GM19035 (cell line): ENCODE data around the gene DIPK1A.

ENCODE experiments used
- ATAC-seq: cut with Tn5 transposase; IDR thresholded peaks from one replicate; pipeline ENCODE4 v1.9.1; 2021; ENCODE audit not compliant: unreplicated experiment

The DIPK1A gene

DNA sequence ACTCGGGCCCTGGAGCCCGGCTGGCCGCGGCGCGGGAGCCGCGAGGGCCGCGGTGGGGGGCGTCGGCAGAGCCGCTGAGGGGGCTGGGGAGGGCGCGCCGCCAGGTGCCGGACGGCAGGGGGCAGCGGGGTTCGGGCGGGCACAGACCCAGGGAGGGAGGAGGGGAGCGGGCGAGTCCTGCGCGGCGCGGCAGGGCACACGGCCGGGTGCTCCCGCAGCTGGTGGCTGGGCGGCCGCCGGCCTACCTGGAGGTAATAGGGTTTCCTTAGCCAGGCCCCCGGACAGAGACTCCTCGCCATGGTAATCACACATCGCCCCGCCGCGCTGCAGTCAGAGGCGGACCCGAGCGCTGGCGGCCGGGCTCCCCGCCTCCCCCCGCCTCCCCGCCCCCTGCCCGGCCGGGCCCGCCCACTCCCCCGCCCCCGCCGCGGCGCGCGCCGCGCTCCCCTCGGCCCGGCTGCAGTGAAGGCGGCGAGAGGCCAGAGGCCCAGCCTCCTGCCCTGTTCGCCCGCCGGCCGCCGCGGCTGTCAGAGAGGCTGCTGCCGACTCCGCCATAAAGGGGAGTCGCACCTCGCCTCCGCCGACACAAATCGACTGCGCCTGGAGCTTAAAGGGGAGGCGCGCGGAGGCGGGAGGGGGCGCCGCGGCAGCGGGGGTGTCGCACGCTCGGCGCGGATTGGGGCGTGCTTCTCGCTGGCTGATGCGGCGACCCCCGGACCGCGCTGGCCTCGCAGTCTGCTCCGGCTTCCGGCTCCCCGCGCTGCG is at the start of gene DIPK1A:
TSS of gene DIPK1A (minus strand) at position 332 of the 765 bp plus-strand sequence. CDS start at position 299, 33 bp downstream.
- ATAC-seq = peak; percentile 48

DNA sequence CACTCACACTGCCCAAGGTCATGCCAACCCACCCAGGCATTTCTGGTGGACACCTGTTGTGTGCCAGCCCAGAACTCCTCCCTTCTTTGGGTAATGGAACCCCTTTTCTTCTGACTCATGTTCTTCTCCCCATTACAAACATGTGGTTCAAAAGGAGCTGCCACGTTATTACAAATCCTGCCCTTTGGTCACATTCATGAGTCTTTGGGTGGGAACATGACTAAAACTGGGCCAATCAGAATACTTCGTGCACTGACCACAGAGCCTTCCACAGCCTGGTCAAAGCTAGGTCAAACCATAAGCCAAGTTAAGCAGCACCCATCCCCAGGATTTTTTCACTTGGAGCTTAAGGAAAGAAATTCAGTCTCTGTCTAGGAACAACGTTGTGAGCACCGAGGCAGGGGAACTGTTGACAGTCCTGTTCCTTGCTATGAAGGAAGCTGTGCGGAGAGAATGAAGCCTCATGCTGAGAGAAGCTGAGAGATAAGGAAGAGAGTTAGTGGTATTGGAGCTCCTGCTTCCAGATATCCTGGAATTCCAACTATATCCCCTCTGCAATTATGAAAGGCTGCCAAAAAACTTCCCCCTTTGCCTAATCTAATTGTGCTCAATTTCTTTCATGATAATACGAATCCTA is 46.8 kb upstream of the DIPK1A start:
- ATAC-seq = no peak

DNA sequence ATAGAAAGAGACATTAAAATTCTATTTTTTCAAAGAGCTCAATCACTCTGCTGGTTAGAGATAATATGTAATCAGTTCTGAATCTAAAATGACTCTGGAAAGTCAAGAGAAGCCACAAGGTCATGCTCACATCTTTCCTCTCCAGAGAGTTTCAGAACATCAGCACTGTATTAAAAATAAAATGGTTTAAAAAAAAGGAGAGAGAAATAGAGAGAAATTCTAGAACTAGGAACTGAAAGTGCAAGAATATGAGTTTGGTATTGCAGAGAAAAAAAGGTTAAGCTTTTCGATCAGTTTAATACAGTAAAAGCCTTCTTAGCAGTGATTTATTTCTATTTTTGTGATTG is 44.0 kb upstream of the DIPK1A start:
- no peak for ATAC-seq

DNA sequence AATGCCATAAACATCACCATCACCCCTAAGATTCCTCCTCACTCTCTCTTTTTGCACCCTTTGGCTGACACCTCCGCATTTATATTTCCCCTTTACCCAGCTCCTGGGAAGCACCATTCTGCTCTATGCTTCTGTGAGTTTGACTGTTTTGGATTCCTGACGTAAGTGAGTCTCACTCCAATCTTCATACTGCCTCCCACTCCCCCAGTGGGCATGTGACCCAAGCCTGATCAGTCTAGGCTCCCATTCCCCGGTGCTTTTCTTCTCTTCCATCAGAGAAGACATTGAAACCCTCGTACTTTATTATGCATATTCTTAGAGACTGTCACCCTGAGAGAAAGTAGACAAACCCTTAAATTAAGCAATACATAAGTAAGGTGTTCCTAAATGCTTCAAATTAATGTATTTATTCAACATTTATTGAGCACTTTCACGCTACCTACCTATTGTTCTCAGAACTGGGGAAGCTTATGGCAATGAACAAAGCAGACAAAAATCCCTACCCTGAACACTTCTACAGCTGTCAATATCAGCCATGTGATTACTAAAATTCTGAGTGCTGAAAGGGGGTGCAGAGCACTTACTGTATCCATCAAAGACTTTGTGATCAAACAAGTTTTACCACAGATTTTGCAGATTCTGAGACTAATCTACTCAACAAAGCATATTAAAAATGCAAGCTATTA is 43.4 kb upstream of the DIPK1A start:
- ATAC-seq = no peak

DNA sequence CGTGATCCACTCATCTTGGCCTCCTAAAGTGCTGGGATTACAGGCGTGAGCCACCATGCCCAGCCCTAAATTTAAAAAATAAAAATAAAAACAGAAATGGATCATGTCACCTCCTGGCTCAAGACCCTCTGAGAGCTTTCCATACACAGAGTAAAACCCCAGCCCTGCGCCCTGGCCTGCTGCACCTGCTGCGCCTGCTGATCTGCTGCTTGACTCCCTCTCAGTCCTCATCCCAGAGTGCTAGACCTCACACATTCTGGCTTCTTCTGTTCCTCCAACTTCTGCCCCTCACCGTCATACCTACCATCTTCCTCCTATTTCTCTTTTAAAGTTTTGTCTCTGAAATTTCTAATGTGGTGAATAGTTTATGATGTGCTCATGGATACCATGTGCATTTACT is 42.7 kb upstream of the DIPK1A start:
- ATAC-seq = no peak

DNA sequence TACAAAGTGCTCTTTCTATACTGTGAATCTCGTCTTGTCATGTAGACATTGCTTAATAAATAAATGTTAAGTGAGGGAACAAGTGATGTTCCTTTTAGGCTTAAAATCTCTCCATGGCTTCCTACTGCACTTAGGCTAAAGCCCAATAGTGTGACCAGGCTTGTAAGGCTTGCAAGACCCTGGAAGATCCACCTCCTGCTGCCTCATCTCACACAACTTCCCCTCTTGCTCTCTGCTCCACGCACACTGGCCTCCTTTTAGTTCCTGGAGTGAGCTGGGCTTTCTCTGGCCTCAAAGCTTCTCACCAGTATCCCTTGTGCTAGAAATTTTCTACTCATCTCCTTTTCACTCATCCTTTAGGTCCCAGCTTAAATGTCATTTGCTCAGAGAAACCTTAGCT is 41.5 kb upstream of the DIPK1A start:
- ATAC-seq = no peak

DNA sequence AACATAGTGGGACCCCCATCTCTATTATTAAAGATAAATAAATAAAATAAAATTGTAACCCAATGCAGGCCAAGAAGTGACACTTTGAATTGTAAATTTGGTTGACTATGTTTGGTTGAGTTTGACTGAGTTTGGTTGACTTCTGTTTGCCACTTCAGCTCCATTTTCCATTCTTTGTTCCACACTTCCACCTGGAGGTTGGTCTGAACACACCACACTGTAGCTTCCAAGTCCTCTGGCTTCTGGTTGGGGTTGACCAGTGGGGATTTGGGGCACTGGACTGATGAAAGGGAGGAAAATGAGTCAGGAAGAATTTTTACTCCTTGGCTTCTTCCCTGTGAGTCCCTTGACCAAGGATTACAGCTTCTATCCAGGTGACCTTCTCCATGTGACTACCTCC is 40.6 kb upstream of the DIPK1A start:
- ATAC-seq = no peak

DNA sequence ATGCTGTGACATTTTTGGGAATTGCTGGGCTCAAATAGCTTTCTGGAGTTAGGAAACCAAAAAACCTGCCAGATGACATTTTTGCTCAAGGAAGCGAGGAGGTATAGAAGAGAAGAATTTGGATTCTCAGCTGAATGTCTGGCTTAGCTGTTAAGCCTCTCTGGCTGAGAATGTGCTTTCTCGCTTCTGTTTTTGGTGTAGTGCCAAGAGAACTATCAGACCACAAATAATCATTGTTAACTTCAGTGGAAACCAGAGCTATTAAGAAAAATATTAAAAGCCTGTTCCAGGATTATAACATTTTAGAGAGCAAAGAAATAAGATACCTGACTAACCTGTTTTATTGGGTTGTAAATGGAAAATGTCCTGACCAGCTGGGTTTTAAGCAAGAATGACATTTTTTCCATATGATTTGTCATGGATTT is 39.5 kb upstream of the DIPK1A start:
- no peak for ATAC-seq

DNA sequence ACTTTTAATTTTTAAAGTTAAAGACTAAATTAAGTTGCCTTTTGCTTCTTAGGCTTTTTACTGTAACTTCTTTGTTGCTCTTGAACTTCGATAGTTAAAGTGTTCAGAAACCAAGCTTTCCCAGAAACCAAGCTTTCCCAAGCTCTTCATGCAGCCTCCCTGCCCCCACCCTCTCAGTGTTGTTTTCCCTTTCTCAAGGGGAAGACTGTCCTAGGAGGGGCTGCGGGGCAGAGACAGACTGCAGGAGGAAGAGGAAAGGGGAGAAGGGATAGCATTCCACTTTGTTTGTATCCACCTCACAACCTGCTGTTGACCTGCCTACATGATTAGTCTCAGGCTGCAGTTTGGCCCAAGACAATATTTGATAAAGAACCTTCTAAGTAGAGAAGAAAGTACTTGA is 39.0 kb upstream of the DIPK1A start:
- ATAC-seq = no peak

DNA sequence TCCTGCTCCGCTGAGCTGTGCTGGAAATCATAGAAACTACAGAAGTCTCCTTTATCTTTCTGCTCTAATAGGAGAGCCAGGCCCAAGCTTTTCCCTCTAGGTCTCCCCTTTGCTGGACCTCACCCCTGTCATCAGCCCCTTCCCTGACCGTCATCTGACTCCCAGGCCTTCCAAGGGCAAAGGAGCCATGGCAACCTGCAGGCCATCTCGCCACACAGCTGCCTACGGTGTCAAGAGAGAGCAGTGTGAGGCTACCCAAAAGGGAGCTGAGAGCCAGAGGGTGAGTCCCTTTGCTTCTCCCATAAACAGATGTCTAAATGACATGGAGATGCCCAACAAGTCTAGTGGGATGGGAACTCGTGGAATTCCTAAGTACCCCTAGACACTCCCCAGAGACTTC is 37.6 kb upstream of the DIPK1A start:
- ATAC-seq = no peak

DNA sequence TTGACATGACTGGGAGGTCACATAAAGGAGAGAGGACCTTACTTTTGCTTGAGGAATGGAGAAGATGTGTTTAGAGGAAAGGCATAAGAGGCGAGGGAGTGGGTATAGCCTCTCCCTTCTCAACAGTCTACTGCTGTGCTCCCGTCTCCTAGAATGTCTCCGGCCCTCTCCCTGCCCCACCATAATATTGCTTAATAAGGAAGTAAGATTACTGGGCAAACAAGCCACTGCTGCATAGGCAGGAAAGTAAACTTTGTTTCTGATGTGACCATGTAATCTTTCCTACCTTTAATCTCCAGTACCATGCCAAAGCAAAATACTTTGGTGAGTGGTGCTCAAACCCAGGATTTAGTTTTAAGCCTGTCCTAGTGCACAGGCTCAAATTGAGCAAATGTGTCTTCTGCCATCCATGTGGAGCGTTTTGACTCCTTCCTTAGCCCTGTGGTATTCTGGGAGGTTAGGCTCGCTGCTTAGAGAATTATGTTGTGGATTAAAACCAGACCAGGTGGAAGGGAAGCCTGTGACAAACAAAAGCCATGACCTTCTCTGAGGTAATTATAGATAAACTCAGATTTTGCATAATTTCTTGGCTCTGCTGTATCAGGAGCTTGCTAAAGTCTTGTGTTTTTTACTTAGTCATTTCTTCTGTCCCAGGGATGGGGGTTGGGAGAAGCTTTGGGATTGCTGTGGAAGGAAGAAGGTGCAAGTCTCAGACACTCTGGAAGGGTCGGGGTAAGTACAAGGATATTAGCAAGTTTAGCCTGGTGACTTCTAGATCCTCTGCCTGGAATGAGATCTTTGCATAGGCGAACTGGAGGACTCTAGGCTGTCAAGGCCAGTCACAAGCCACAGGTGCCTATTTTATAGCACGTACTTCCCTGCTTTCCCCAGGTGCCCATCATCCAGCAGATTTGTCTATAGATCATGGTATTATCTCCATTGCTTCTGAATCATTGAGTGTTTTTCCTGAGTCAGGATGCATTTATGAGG is 34.5 kb upstream of the DIPK1A start:
- ATAC-seq = no peak

DNA sequence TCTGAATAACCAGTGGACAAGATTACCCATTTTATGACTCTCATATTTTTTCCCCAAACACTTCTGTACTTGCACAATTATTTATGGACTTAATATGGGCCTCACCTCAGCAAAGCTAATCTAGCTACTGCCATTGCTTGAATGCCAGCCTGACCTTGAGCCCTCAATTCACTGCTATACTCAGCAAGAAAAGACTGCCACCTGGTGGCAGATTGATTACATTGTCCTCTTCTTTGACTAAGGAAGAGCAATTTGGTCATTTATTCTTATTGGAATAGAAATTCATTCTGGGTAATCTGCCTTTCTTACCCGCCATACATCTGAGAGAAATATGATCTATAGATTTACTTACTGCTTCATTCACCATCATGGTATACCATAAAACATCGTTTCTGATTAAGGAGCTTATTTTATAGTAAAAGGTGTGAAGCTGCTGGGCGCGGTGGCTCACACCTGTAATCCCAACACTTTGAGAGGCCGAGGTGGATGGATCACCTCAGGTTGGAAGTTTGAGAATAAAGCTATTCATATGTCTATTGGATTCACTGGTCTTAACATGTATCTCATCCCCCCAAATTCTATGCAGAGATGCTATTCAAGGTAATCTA is 32.9 kb upstream of the DIPK1A start:
- peak; percentile 78 for ATAC-seq

DNA sequence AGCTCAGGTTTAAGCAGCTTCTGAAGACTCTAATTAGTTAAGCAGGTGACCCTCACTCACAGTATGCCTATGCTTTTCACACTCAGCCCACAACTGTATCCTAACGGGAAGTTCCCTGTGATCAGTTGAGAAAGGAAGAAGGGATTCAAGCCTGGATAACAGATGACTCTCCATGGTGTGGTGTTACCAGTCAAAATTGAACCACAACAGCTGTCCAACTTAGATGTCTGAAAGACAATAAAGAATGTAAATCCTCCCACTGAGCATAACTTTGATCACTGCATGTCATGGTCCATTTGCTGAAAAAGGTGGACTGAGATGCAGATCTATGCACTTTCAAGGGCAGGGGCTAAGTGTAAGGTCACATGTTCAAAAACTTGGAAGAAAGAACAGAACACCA is 32.3 kb upstream of the DIPK1A start:
- ATAC-seq = no peak

DNA sequence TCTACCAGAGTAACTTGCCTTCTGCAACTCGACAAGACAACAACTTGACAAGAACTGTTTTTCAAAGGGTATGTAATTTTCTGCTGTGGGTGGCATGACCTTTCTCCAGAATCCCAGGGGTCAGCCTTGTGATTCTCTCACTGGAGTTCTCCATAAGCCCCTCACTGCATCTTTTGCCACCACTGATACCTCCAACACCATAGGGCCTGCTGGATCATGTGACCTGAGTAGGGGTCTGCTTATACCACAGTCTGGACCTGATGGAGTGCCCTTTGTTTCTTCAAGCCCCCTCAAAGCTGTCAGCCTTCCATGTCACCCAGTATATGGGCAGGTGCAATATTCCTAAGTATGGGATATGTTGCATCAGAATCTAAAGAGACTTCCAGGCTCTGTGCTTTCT is 31.6 kb upstream of the DIPK1A start:
- no peak for ATAC-seq

DNA sequence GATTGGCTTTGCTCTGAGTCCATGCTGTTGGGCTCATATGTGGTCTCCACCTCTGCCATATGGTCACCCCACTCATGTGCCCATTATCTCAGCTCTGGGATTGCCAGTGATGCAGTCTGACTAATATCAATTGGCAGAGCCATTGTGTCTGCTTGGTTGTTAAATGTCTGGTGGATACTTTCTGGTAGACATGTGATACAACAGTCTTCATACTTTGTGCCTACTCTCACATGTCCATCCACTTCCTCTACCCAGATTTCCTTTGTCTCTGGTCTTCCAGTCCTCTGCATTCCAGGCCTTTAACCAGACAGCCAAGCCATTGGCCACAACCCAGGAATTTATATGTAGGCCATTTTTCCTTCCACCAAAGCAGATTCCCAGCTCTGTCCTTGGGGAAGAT is 30.8 kb upstream of the DIPK1A start:
- no peak for ATAC-seq

DNA sequence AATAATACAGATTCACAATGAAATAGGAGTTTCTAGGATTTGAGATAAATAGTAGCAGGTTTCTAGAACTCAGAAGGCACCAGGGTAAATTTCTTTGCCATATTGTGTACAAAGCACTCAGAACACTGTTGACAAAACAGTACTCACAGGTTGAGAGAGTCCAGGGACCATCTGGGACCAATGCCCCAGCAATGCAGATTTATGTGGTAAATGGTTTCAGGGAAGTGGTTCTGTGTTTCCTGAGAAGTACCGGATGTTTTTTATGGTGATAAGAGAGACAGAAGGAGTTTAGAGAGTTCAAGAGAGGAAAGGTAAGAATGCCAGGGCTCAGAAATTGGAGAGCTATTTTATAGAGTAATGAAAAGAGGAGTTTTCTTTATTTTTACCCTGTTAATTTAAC is 29.6 kb upstream of the DIPK1A start:
- ATAC-seq = no peak

DNA sequence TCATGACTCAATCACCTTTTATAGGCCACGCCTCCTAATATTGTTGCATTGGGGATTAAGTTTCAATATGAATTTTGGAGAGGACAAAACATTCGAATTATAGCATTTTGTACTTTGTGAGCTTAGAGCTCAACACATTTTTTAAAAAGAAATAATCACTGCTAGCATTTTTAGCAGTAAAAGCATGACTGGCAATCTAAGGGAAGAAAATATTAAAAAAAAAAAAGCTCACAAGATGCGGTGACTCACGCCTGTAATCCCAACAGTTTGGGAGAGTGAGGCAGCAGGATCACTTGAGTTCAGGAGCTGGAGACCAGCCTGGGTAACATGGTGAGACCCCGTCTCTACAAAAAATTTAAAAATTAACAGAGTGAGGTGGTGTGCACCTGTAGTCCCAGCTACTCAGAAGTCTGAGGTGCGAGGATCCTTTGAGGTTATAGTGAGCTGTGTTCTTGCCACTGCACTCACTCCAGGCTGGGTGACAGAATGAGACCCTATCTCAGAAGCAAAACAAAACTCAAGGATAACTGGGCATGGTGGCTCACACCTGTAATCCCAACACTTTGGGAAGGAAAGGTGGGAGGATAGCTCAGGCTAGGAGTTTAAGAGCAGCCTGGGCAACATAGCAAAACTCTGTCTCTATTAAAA is 28.8 kb upstream of the DIPK1A start:
- no peak for ATAC-seq

DNA sequence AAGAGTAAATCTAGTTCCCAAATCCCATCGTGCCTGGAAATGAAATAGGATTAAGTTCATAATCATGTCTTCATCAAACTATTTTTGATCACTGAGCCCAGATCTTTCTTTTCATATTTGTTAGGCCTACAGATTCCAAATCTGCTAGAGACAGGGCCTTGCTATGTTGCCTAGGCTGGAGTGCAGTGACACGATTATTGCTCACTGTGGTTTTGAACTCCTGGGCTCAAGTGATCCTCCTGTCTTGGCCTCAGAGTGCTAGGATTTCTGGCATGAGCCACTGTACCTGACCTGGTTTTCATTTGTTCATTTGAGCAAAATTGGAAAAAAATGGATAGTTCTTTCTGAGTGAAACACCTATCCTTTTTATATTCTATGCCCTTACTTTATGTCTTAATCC is 28.0 kb upstream of the DIPK1A start:
- ATAC-seq = no peak

DNA sequence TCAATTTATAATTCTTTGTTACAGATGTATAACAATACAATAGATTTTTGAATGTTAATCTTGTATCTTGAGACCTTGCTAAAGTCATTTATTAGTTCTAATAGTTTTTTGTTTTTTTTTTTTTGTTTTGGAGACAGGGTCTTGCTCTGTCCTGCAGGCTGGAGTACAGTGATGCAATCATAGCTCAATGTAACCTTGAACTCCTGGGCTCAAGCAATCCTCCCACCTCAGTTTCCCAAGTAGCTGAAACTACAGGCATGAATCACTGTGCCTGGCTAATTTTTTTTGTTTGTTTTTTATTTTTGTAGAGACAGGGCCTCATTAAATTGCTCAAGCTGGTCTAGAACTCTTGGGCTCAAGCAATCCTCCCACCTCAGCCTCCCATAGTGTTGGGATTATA is 26.2 kb upstream of the DIPK1A start:
- ATAC-seq = no peak

DNA sequence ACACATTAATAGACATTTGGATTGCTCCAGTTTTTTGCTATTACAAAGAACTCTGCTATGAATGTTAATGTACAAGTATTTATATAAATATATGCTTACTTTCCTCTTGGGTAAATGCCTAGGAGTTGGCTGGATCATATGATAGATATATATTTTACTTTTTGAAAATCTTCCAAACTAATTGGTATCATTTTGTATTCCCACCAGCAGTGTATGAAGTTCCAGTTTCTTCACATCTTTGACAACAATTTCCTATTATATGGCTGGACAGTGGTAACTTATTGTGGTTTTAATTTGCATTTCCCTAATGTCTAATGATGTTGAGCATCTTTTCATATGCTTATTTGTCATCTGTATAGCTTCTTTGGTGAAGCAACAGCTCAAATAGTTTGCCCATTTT is 23.8 kb upstream of the DIPK1A start:
- no peak for ATAC-seq
